ENCODE measurements around the gene CEP70.

Gene CEP70

DNA sequence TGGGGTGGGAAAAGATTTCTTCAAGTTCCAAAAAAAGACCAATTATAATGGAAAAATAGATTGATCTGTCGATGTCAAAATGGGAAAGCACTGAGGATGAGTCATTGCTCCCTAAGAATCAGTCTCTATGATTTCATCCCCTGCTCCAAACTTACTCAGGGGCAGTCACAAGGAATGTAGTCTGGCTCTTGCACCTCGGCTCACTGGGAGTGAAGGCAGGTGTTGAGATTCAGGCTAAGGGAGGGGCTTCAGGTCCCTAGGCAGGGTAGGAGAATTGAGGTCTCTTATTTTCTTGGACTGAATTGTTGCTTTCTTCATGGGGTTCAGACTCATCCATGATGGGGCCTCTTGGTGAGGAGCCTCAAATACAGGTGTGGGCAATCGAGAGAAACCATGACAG lies 145.4 kb downstream of the CEP70 start:
- Histone ChIP-seq H3K4me1 (ENCODE audit: control insufficient read depth in 1 of 2, insufficient read depth in 1 of 2, low read depth in 1 of 2, low read length in 1 of 2) (no peaks in the 10 kb centered on the region), H3K27ac (no peak overlapping the region), H3K9me3 (no peaks in the 10 kb centered on the region), H3K36me3 (no peaks in the 10 kb centered on the region), H3K4me3 (ENCODE audit: low read depth in 1 of 2, low read length in 1 of 2) (no peak overlapping the region), H3K27me3 (peaks cover 7% of the 10 kb centered on the region)
- TF ChIP-seq, protein P1, sequence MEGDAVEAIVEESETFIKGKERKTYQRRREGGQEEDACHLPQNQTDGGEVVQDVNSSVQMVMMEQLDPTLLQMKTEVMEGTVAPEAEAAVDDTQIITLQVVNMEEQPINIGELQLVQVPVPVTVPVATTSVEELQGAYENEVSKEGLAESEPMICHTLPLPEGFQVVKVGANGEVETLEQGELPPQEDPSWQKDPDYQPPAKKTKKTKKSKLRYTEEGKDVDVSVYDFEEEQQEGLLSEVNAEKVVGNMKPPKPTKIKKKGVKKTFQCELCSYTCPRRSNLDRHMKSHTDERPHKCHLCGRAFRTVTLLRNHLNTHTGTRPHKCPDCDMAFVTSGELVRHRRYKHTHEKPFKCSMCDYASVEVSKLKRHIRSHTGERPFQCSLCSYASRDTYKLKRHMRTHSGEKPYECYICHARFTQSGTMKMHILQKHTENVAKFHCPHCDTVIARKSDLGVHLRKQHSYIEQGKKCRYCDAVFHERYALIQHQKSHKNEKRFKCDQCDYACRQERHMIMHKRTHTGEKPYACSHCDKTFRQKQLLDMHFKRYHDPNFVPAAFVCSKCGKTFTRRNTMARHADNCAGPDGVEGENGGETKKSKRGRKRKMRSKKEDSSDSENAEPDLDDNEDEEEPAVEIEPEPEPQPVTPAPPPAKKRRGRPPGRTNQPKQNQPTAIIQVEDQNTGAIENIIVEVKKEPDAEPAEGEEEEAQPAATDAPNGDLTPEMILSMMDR (IDR thresholded peaks at IDR 0.05): no peak

DNA sequence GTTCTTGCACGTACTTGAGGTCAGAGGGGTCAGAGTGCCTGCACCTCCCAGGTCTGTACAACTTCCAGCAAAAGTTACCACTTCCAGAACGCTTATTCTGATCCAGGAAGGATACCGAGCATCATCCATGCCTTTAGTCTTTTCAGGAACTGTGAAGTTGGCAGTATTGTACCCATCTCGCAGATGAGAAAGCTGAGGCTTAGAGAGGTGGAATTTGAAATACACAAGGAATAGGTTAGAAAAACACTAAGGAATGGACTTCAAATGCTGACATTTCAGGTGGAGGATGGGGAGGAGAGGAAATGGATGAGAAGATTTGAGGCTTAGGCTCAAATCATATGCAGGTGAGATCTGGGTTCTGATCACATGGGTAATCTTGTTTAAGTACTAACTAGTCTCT lies 148.4 kb downstream of the CEP70 start:
- Histone ChIP-seq H3K4me3 (ENCODE audit: low read depth in 1 of 2, low read length in 1 of 2) (no peak overlapping the region), H3K4me1 (ENCODE audit: control insufficient read depth in 1 of 2, insufficient read depth in 1 of 2, low read depth in 1 of 2, low read length in 1 of 2) (no peaks in the 10 kb centered on the region), H3K9me3 (no peaks in the 10 kb centered on the region), H3K27me3 (peaks cover 7% of the 10 kb centered on the region), H3K27ac (no peak overlapping the region), H3K36me3 (no peaks in the 10 kb centered on the region)
- TF ChIP-seq, protein P1 (IDR thresholded peaks at IDR 0.05): no peak

DNA sequence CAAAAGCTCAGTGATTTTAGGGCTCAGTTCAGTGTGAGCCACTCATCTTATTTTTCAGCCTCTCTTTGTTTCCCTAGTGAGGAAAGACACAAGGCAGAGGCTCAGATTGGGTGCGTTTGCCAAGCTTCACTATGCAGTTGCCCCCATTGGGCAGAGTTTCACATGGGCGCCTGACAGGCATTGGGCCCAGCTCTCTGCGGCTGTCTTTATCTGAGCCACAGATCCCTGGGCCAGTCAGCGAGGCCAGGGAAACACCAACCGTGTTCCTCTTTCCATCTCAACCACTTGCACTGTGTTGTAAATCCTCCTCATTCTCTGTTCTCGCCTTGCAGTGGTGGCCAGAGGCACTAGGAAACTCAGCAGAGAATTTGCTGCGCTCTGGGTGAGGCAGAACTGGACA lies 148.8 kb downstream of the CEP70 start:
- Histone ChIP-seq H3K36me3 (no peaks in the 10 kb centered on the region), H3K9me3 (no peaks in the 10 kb centered on the region), H3K4me3 (ENCODE audit: low read depth in 1 of 2, low read length in 1 of 2) (no peak overlapping the region), H3K27ac (no peak overlapping the region), H3K27me3 (peaks cover 8% of the 10 kb centered on the region), H3K4me1 (ENCODE audit: control insufficient read depth in 1 of 2, insufficient read depth in 1 of 2, low read depth in 1 of 2, low read length in 1 of 2) (no peaks in the 10 kb centered on the region)
- TF ChIP-seq, protein P1 (IDR thresholded peaks at IDR 0.05): no peak
